HFFc6 (cell line): ENCODE data around the gene SPAG9. TPM values are rescaled to one million over a fixed set of nuclear protein-coding genes. Genes with fewer than 3 reads are reported as not detected.

ENCODE experiments used
- DNase-seq: peaks from one replicate; pipeline ENCODE4 v3.0.0-alpha.2; 2018
- H3K27ac Mint-ChIP-seq: 2 replicates; pipeline ENCODE4 v1.8.0; 2020; ENCODE audit warnings: mild to moderate bottlenecking, mixed read lengths
- H3K27me3 Mint-ChIP-seq: 2 replicates; pipeline ENCODE4 v1.8.0; 2021; ENCODE audit warnings: mild to moderate bottlenecking, moderate library complexity, mixed read lengths; ENCODE audit not compliant: insufficient read depth
- H3K36me3 Mint-ChIP-seq: 2 replicates; pipeline ENCODE4 v1.8.0; 2021; ENCODE audit warnings: low read depth, mixed read lengths
- H3K4me1 Mint-ChIP-seq: 2 replicates; pipeline ENCODE4 v1.8.0; 2020; ENCODE audit warnings: low read depth, mixed read lengths
- H3K4me3 Mint-ChIP-seq: 2 replicates; pipeline ENCODE4 v1.8.0; 2020; ENCODE audit warnings: mild to moderate bottlenecking, moderate library complexity, mixed read lengths
- H3K9me3 Mint-ChIP-seq: 2 replicates; pipeline ENCODE4 v1.8.0; 2020; ENCODE audit warnings: mild to moderate bottlenecking, mixed read lengths
- CTCF ChIP-seq: fragments of 200-600 bp; sonication (generic); IDR thresholded peaks from 2 replicates; pipeline ENCODE4 v1.5.0; 2021; ENCODE audit warnings: antibody characterized with exemption, mild to moderate bottlenecking
- total RNA-seq, 6 experiments: library from RNA; stranded (reverse); fragmentation: NEBNext Ultra II Directional; extraction: Animal tissue kit (Norgen Biotek cat#: 25700); gene quantifications; 2 replicates in 1 of 6; 3 replicates in 5 of 6; pipeline ENCODE4 v1.2.3, GENCODE V29; 2021

The SPAG9 gene
- total RNA-seq, 6 experiments from 2014 or later: 54.3 to 78.1 (median 61.3) TPM

GRCh38 chr17:51052235-51052634 lies 68.4 kb downstream of the SPAG9 start:
- Mint-ChIP-seq H3K36me3 (no peaks in the 10 kb centered on the region), H3K9me3 (no peaks in the 10 kb centered on the region), H3K27me3 (no peaks in the 10 kb centered on the region), H3K27ac (no peak overlapping the region), H3K4me1 (peaks cover 29% of the 10 kb centered on the region), H3K4me3 (no peak overlapping the region)
- TF ChIP-seq CTCF: no peak
- no peak for DNase-seq

GRCh38 chr17:51050291-51051033 lies 70.2 kb downstream of the SPAG9 start:
- Mint-ChIP-seq H3K27ac (no peak overlapping the region; the same call in 1 of the 2 replicates), H3K36me3 (no peaks in the 10 kb centered on the region), H3K27me3 (no peaks in the 10 kb centered on the region), H3K9me3 (no peaks in the 10 kb centered on the region), H3K4me1 (peaks cover 13% of the 10 kb centered on the region), H3K4me3 (no peak overlapping the region)
- no peak for TF ChIP-seq CTCF
- DNase-seq: no peak

GRCh38 chr17:51046514-51047384 lies 73.9 kb downstream of the SPAG9 start:
- H3K9me3 Mint-ChIP-seq: no peaks in the 10 kb centered on the region
- peaks cover 9% of the 10 kb centered on the region; the same call in 1 of the 2 replicates for H3K4me1 Mint-ChIP-seq
- TF ChIP-seq CTCF: no peak
- no peak overlapping the region for H3K4me3 Mint-ChIP-seq
- peak; percentile 85 for DNase-seq
- H3K27me3 Mint-ChIP-seq: no peaks in the 10 kb centered on the region
- H3K36me3 Mint-ChIP-seq: 0 out of 2 replicates have a peak, but pooled peaks cover 4% of the 10 kb centered on the region
- H3K27ac Mint-ChIP-seq: no peak overlapping the region

GRCh38 chr17:51046046-51046445 lies 74.6 kb downstream of the SPAG9 start:
- H3K9me3 Mint-ChIP-seq: no peaks in the 10 kb centered on the region
- H3K27me3 Mint-ChIP-seq: no peaks in the 10 kb centered on the region
- TF ChIP-seq CTCF: no peak
- DNase-seq: no peak
- H3K27ac Mint-ChIP-seq: no peak overlapping the region
- peaks cover 9% of the 10 kb centered on the region; the same call in 1 of the 2 replicates for H3K4me1 Mint-ChIP-seq
- H3K4me3 Mint-ChIP-seq: no peak overlapping the region
- H3K36me3 Mint-ChIP-seq: 0 out of 2 replicates have a peak, but pooled peaks cover 4% of the 10 kb centered on the region

GRCh38 chr17:51045621-51046020 lies 75.0 kb downstream of the SPAG9 start:
- DNase-seq: no peak
- H3K9me3 Mint-ChIP-seq: no peaks in the 10 kb centered on the region

More at GRCh38 chr17:51045621-51046020, 75.0 kb downstream of the SPAG9 start:
- Mint-ChIP-seq H3K27ac (no peak overlapping the region), H3K27me3 (no peaks in the 10 kb centered on the region), H3K4me3 (0 out of 2 replicates have a peak overlapping the region, but pooled peaks have one; percentile 25), H3K36me3 (0 out of 2 replicates have a peak, but pooled peaks cover 4% of the 10 kb centered on the region), H3K4me1 (peaks cover 8% of the 10 kb centered on the region; the same call in 1 of the 2 replicates)
- TF ChIP-seq CTCF: no peak
